Transverse colon (tissue), 3 donors: ENCODE measurements around the gene TNFAIP3.
"Not testable (repeated sequence)": the region's sequence is repeated elsewhere in the genome, so short reads cannot be mapped to it uniquely, and the experiment has no call there.

Experiments used
- POLR2A ChIP-seq: fragments of 450-650 bp; IDR thresholded peaks from one replicate; pipeline ENCODE4 v1.6.1; 2016; ENCODE audit warnings: antibody characterized with exemption, mild to moderate bottlenecking, moderate library complexity
- TF ChIP-seq, protein P1 (sequence below), 5 experiments: fragments of 200-600 bp in 3 of 5; fragments of 450-650 bp in 2 of 5; sonication (generic) in 3 of 5; IDR thresholded peaks; 1 replicate in 2 of 5; 2 replicates in 3 of 5; pipeline ENCODE4 v1.5.1; 2016 to 2017; ENCODE audit warnings: antibody characterized with exemption in 5 of 5, inconsistent platforms in 3 of 5, mild to moderate bottlenecking in 2 of 5, moderate library complexity in 1 of 5

DNA sequence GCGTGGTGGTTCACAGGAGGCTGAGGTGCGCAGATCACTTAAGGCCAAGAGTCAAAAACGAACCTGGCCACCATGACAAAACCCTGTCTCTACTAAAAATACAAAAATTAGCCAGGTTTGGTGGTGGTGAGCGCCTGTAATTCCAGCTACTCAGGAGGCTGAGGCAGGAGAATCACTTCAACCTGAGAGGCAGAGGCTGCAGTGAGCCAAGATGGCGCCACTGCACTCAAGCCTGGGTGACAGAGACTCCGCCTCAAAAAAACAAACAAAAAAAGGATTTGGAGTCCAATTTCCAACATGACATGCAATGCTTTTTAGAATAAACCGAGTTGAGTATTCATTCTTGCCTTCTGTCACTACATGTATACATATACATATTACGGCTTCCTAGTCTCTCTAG lies 27.3 kb downstream of the TNFAIP3 start:
- TF ChIP-seq, protein P1, sequence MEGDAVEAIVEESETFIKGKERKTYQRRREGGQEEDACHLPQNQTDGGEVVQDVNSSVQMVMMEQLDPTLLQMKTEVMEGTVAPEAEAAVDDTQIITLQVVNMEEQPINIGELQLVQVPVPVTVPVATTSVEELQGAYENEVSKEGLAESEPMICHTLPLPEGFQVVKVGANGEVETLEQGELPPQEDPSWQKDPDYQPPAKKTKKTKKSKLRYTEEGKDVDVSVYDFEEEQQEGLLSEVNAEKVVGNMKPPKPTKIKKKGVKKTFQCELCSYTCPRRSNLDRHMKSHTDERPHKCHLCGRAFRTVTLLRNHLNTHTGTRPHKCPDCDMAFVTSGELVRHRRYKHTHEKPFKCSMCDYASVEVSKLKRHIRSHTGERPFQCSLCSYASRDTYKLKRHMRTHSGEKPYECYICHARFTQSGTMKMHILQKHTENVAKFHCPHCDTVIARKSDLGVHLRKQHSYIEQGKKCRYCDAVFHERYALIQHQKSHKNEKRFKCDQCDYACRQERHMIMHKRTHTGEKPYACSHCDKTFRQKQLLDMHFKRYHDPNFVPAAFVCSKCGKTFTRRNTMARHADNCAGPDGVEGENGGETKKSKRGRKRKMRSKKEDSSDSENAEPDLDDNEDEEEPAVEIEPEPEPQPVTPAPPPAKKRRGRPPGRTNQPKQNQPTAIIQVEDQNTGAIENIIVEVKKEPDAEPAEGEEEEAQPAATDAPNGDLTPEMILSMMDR (IDR thresholded peaks at IDR 0.05) = not testable (repeated sequence)
- not testable (repeated sequence) for TF ChIP-seq POLR2A
